Posterior cingulate gyrus (tissue), 11 donors: ENCODE measurements around the gene MAFF.

Source experiments
- DNase-seq, 10 donors: peaks; one replicate each; pipeline versions ENCODE4 v3.0.0 to v3.0.0-alpha.2; 2020 to 2021; ENCODE audit warnings: mixed read lengths in 3 of 10
- intact Hi-C: fragments of 100-400 bp; cut with DNase I; formaldehyde crosslinking; loops from one replicate; pipeline ENCODE4 v1.15.1; 2023

MAFF gene

GRCh38 chr22:38240734-38241252 lies 39.0 kb downstream of the MAFF start:
- intact Hi-C loops: no loop called here
- peak in 7 of 10 donors; percentile 46 to 94 (median 80) for DNase-seq

- intact Hi-C loops: no loop called here
- DNase-seq: peak in 5 of 10 donors; percentile 56 to 92 (median 72)
Measured at GRCh38 chr22:38243007-38243765, 41.4 kb downstream of the MAFF start.

GRCh38 chr22:38244106-38244505 lies 42.3 kb downstream of the MAFF start:
- intact Hi-C loops: no loop called here
- DNase-seq: no peak

DNA sequence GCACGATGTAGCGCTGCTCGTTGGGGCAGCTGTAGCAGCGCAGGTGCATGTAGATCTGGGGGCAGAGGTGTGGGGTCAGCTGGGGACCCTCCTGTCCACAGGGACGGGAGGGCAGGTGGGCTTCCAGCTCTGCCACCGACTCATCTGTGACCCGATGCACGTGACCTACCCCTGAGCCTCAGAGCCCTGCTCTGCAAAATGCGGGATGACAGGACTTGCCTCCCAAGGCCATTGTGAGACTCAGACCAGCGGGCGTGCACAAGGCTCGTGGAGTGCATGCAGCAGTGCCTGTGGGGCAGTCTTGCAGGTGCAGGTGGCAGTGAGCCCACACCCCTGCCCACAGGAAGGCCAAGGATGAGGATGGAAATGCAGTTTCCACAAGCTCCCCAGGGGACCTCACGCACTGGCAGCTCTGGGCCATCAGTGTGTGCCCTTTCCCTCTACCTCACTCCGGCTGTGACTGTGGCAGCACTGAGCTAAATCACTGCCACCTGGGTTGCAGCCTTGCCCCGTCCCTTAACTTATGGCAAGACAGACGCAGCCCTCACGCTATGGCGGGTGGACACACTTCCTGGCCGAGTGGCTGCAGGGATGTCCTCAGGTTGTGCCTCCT lies 44.4 kb downstream of the MAFF start:
- intact Hi-C loops: no loop called here
- DNase-seq: peak in 1 of 10 donors; percentile 68

- peak; percentile 55 to 93 (median 70) for DNase-seq
- intact Hi-C loops: no loop called here
Measured at GRCh38 chr22:38246692-38247091, 44.9 kb downstream of the MAFF start.

DNA sequence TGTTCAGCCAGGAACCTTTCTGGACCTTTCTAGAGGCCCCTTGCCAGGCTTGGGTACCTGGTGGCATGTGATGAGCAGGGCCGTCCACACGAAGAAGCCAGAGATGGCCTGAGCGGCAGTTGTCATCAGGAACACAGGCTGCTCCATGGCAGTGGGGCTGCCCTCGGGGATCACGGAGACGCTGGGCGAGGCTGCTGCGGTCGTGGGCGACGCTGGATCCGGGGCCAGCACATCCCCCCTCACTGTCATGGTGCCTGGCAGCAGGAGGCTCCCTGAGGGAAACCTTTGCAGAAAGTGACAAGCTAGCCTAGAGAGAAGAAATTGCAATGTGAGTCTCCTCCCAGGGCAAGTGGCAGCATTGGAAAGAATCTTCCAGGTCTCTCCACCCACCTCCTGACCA lies 45.9 kb downstream of the MAFF start:
- intact Hi-C loops: no loop called here
- DNase-seq: no peak

DNA sequence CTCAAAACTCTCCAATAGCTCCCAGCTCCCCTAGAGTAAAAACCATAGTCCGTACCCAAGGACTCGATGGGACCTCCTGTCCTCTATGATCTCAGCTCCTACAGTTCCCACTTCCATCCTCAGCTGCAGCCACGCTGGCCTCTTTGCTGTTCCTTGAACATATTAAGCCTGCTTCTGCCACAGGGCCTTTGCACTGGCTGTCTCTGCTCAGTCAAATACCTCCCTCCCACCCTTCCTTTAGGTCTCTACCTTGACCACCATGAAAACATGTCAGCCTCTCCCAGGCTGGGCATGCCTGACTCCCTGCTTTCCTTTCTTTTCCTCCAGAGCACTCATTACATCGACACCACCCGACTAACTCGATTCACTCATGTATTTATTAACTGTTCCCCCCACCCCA lies 46.5 kb downstream of the MAFF start:
- no peak for DNase-seq

GRCh38 chr22:38249301-38249700 lies 47.5 kb downstream of the MAFF start:
- no peak for DNase-seq
- intact Hi-C loops: no loop called here

More for the DNA sequence above, 46.5 kb downstream of the MAFF start:
- intact Hi-C loops: no loop called here

DNA sequence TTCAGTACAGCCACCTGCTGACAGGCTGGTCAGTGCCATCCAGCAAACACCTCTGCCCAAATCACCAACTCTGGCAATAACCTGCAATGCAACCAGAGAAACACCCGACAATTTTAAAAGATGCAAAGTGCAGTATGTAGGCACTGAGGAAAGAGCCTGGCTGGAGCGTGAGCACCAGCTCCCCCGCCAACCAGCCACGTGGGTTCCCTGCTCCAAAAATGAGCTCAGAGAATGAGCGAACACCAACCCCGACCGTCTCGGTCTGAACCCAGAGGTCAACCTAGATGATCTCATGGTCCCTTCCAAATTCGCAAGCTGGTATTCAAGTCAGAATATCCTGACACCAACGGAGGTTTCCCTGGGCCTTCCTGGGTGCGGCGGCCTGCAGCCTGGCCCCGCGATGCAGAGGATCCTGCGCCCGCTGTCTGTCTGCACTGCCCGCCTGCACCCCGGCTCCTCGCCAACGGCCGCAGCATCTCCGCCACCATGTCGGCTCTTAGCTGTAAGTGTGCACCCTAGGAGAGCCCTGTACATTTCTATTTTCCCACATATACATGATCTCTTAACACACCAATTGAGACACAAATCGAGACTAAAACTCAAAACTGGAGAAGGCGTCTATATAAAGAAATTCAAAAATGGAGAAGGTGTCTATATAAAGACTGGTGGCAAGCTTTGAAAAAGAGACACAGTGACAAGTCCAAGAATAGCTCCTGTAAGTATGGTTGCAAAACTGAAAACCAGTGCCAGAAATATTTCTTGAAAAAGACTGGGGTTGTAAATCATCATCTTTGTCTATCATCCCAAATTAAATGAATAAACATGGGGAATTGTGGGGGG lies 48.2 kb downstream of the MAFF start:
- intact Hi-C loops: no loop called here
- DNase-seq: peak in 3 of 10 donors; percentile 26 to 93 (median 84)

- DNase-seq: no peak
- intact Hi-C loops: no loop called here
Measured at GRCh38 chr22:38250643-38251340, 49.0 kb downstream of the MAFF start.

DNA sequence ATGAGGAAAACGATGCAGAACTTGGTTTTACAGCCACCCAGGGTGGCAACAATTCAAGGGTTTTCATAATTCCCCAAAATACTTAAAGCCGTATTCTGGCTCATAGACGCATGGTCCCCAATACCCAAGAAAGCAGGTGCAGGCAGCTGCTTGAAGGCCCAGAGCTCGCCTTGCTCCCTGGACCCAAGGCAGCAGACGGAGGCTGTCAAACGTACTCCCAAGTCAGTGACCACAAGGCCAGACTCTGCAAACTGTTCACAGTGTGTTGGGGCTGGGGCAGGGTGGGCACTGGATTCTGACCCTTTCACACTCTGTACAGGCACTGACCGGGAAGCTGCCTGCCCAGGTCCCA lies 49.5 kb downstream of the MAFF start:
- intact Hi-C loops: no loop called here
- DNase-seq: no peak

DNA sequence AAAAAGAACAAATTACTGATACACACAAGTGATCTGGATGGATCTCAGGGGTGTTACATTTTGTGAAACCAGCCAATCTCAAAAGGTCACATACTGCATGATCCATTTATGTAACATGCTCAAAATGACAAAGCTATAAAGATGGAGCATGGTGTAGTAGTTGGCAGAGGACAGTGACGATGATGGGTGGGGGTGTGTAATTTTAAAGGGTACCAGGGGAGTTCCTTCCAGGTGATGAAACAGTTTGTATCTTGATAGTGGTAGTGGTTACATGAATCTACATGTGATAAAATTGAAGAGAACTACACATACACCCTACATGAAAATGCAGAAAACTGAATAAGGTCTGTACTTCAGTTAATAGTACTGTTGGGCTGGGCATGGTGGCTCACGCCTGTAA lies 53.9 kb downstream of the MAFF start:
- no peak for DNase-seq
- intact Hi-C loops: no loop called here

DNA sequence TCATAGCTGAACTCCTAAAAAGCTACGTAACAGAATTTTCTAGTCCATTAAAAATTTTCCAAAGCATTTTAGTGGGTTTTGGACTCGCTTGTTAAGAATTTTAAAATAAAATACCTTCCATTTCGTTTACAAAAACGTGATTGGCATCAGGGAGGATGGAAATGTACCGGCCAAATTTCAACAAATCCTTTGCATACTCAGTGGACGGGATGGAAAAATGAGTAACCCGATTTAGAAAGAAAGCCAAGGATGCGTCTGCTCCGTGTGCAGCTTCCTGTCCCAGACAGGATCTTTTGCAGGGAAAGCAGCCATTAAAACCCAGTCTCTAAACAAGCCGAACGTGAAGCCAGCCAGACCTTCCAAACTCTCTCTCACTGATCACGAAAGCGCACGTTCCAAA lies 55.4 kb downstream of the MAFF start:
- DNase-seq: no peak
- intact Hi-C loops: no loop called here

GRCh38 chr22:38257650-38258250 lies 56.0 kb downstream of the MAFF start:
- DNase-seq: no peak
- intact Hi-C loops: no loop called here

DNA sequence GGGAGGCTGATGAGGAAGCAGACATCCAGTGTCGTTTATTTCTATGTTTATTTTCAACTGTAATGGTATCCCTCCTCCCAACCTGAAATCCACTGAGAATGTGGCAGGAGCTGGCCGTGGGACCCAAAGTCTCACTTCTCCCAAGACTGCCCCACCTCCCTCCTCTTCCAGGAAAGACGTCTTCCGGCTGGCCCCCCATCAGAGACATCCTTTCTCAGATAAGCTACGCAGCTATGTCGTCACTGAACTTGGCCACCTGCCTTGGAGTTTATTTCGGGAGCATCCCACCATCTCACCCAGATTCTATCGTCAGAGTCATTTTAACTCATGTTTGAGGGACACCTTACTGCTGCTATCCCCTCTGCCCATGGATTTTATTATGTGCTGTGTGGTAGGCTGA lies 57.1 kb downstream of the MAFF start:
- intact Hi-C loops: no loop called here
- DNase-seq: no peak

DNA sequence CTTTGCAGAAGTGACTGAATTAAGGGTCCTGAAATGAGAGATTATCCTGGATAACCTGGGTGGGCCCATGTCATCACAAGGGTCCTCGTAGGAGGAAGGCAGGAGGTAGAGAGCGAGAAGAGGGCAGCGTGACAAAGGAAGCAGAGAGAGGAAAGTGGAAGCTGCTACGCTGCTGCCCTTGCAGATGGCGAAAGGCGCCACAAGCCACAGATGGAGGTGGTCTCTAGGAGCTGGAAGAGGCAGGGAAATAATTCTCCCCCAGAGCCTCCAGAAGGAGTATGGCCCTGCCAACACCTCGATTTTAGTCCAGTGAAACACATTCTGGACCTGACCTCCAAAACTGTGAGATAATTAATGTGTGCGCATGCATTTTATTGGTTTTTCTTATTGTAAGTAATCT lies 57.6 kb downstream of the MAFF start:
- DNase-seq: no peak
- intact Hi-C loops: no loop called here

DNA sequence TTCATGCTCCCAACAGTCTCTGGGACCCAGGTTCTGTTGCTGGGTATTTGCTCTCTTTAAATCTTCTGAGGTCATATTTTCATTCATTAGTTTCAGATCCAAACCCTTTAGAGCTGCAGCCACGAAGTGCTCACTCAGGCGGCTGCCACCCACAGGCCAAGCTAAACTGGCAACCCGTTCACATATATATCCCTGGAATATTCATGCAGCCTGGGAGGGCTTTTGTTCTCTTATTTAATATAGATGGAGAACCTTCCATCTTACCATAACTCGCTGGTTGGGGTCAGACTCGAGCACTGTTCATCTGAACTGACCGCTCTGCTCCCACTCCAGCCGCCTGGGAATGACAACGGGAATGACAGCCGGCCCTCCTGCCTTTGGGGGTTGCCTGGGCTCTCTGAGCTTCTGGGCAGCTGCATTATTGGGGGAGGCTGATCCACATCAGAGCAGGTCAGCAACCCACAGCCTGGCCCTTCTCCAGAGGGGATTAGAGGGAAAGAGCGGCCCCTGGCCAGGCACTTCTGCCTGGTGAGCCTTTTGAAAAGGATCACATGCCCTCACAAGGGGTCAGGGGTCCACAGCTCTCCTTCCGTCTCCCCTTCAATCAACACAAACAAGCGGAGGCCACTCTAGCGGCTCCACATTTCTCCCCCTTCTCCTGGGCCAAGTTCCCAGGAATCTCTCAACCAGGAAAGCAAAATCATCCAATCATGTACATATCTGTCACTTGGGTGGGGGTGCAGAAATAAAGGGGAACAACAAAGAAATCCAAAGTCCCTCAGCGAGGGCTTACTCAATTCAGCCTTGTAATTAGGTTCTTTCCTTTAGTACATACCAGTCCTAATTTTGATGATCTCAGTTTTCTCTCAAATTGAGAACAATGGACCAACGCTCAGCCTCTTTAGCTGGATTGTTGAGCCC lies 59.2 kb downstream of the MAFF start:
- DNase-seq: peak in 4 of 10 donors; percentile 40 to 91 (median 88)
- intact Hi-C loops: no loop called here

- intact Hi-C loops: no loop called here
- peak; percentile 56 to 96 (median 78) for DNase-seq
Measured at GRCh38 chr22:38262051-38262795, 60.4 kb downstream of the MAFF start.
